ENCODE results near the gene ABAT.
A peak's percentile ranks its signal among the peaks of the same experiment; 100 is the strongest.

Gene ABAT

DNA sequence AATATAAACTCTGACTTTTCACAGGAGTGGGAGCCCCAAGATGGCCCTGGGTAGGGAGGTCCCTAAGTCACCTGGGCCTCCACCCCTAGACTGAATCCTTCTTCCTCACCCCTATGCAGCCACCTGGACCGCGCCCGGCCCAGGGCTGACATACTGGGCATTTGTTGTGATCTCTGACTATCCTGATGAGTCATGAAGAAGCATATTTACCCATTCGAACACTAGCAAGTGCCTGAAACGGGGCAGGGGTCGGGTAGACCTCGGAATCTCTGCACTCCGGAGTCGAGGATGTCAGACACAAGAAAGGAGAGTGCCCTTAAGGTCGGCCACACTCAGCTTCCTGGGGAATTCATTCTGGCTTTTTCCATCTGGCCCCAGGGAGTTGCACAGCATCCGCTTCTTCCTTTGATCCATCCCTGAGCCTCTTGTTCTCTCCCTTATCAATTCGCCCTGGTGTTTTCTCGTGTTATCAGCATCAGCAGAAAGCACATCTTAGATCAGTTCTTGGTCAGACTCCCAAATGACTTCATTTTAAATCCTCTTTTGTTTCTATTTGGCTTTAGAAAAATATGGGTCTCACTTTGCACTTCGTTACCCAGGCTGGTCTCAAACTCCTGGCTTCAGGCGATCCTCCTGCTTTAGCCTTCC lies 42.5 kb upstream of the ABAT start:
- no peak for TF ChIP-seq CTCF (IDR thresholded peaks at IDR 0.05)

- no peak for TF ChIP-seq CTCF (IDR thresholded peaks at IDR 0.05)
Measured at GRCh38 chr16:8632675-8633182, 41.7 kb upstream of the ABAT start.

- TF ChIP-seq CTCF (IDR thresholded peaks at IDR 0.05): peak; percentile 58
Measured at GRCh38 chr16:8634991-8635736, 39.3 kb upstream of the ABAT start.

DNA sequence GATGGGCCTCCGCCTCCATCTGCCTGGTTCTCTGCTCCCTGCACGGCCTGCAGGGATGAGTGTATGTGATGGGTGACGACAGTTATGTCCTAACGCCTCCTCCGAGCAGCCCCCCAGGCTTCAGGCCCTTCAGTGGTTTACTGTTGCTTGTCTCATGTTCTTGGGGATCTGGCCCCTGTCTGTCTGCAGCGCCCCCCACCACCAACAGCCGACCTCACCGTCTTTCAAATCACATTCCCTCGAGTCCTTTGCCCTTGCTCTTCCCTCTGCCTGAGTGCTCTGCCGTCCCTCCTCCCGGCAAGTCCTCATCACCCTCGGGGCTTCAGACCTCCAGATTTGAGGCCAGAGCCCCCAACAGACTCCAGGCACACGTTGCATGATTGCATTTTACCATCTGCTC lies 34.7 kb upstream of the ABAT start:
- no peak for TF ChIP-seq CTCF (IDR thresholded peaks at IDR 0.05)

- TF ChIP-seq CTCF (IDR thresholded peaks at IDR 0.05): no peak
Measured at GRCh38 chr16:8641671-8642070, 32.7 kb upstream of the ABAT start.

DNA sequence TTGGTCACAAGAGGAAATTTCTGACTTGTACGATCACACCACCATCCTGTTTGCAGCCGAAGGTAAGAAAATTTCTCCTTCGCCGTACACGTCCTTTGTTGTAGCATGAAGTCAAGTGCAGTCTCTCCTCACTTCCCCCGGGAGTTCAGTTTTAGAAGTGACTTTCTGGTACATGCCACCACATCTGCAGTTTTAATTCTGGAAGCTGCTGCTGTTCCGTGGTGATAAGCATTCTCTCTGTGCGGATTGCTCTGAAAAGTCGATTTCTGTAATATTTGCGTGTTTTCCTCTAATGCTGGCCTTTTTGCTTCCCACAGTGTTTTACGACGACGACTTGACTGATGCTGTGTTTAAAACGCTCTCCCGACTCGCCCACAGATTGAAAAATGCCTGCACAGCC lies 32.3 kb upstream of the ABAT start:
- no peak for TF ChIP-seq CTCF (IDR thresholded peaks at IDR 0.05)

GRCh38 chr16:8644211-8645140 lies 29.9 kb upstream of the ABAT start:
- TF ChIP-seq CTCF (IDR thresholded peaks at IDR 0.05): no peak
